Chondrocyte (in vitro differentiated cells): ENCODE data around the gene PRRX1. TPM values are rescaled to one million over a fixed set of nuclear protein-coding genes. Genes with fewer than 3 reads are reported as not detected.

Source experiments
- DNase-seq: peaks from one replicate; pipeline ENCODE4 v3.0.0; 2021; ENCODE audit warnings: mixed read lengths, low spot score
- H3K27ac Mint-ChIP-seq: one replicate; pipeline ENCODE4 v1.8.0; 2021; ENCODE audit warnings: mild to moderate bottlenecking, moderate library complexity, mixed read lengths; ENCODE audit not compliant: unreplicated experiment
- H3K27me3 Mint-ChIP-seq: 2 replicates; pipeline ENCODE4 v1.8.0; 2021; ENCODE audit warnings: low read depth, mixed read lengths
- H3K36me3 Mint-ChIP-seq: 2 replicates; pipeline ENCODE4 v1.8.0; 2021; ENCODE audit warnings: low read depth, mixed read lengths
- H3K4me1 Mint-ChIP-seq: 2 replicates; pipeline ENCODE4 v1.8.0; 2021; ENCODE audit warnings: low read depth, mild to moderate bottlenecking, mixed read lengths
- H3K4me3 Mint-ChIP-seq: one replicate; pipeline ENCODE4 v1.8.0; 2021; ENCODE audit warnings: mild to moderate bottlenecking, moderate library complexity, mixed read lengths; ENCODE audit not compliant: unreplicated experiment
- H3K9me3 Mint-ChIP-seq: 2 replicates; pipeline ENCODE4 v1.8.0; 2021; ENCODE audit warnings: low read depth, mixed read lengths
- CTCF ChIP-seq: fragments of 200-600 bp; sonication (generic); IDR thresholded peaks from 2 replicates; pipeline ENCODE4 v1.5.0; 2021; ENCODE audit warnings: antibody characterized with exemption, mild to moderate bottlenecking, moderate library complexity
- total RNA-seq: library from RNA; stranded (reverse); gene quantifications from 3 replicates; pipeline ENCODE4 v1.2.1, GENCODE V29; 2021

The PRRX1 gene
- total RNA-seq, 1 donor from 2014 or later: 158 TPM

- no peak overlapping the region for H3K4me3 Mint-ChIP-seq
- H3K36me3 Mint-ChIP-seq: peaks cover 2% of the 10 kb centered on the region
- H3K27me3 Mint-ChIP-seq: no peaks in the 10 kb centered on the region
- DNase-seq: no peak
- peaks cover 91% of the 10 kb centered on the region for H3K4me1 Mint-ChIP-seq
- H3K9me3 Mint-ChIP-seq: no peaks in the 10 kb centered on the region
- no peak for TF ChIP-seq CTCF
- peak overlapping the region; percentile 73 for H3K27ac Mint-ChIP-seq
Measured at GRCh38 chr1:170682169-170682568, 18.2 kb downstream of the PRRX1 start.

GRCh38 chr1:170682809-170683208, 18.9 kb downstream of the PRRX1 start:
- no peak for TF ChIP-seq CTCF
- H3K4me1 Mint-ChIP-seq: peaks cover 91% of the 10 kb centered on the region

GRCh38 chr1:170685166-170685565, 21.2 kb downstream of the PRRX1 start:
- no peak for TF ChIP-seq CTCF
- Mint-ChIP-seq H3K27ac (peak overlapping the region; percentile 96), H3K4me1 (peaks cover 92% of the 10 kb centered on the region), H3K27me3 (no peaks in the 10 kb centered on the region), H3K9me3 (no peaks in the 10 kb centered on the region), H3K36me3 (peaks cover 2% of the 10 kb centered on the region), H3K4me3 (peak overlapping the region; percentile 23)
- DNase-seq: no peak

More at GRCh38 chr1:170682809-170683208, 18.9 kb downstream of the PRRX1 start:
- Mint-ChIP-seq H3K9me3 (no peaks in the 10 kb centered on the region), H3K27me3 (no peaks in the 10 kb centered on the region), H3K4me3 (no peak overlapping the region), H3K27ac (peak overlapping the region; percentile 73), H3K36me3 (peaks cover 2% of the 10 kb centered on the region)
- no peak for DNase-seq

GRCh38 chr1:170686291-170686690, 22.4 kb downstream of the PRRX1 start:
- H3K9me3 Mint-ChIP-seq: no peaks in the 10 kb centered on the region
- peaks cover 91% of the 10 kb centered on the region for H3K4me1 Mint-ChIP-seq
- H3K4me3 Mint-ChIP-seq: peak overlapping the region; percentile 63
- no peak for DNase-seq
- peaks cover 2% of the 10 kb centered on the region for H3K36me3 Mint-ChIP-seq
- peak overlapping the region; percentile 96 for H3K27ac Mint-ChIP-seq
- TF ChIP-seq CTCF: no peak
- no peaks in the 10 kb centered on the region for H3K27me3 Mint-ChIP-seq

- DNase-seq: no peak
- H3K9me3 Mint-ChIP-seq: no peaks in the 10 kb centered on the region
- H3K4me3 Mint-ChIP-seq: peak overlapping the region; percentile 5
- TF ChIP-seq CTCF: no peak
- H3K27ac Mint-ChIP-seq: peak overlapping the region; percentile 96
- H3K4me1 Mint-ChIP-seq: peaks cover 91% of the 10 kb centered on the region
- peaks cover 2% of the 10 kb centered on the region for H3K36me3 Mint-ChIP-seq
- H3K27me3 Mint-ChIP-seq: no peaks in the 10 kb centered on the region
Measured at GRCh38 chr1:170687621-170688020, 23.7 kb downstream of the PRRX1 start.
